NCI-H2029 treated with DMSO at 0.1 percent for 48 hours (cell line): ENCODE measurements around the gene GPC6.

Experiments used
- DNase-seq: peaks from one replicate; lab custom pipeline; 2025; lab: John Stamatoyannopoulos, UW

Gene GPC6

DNA sequence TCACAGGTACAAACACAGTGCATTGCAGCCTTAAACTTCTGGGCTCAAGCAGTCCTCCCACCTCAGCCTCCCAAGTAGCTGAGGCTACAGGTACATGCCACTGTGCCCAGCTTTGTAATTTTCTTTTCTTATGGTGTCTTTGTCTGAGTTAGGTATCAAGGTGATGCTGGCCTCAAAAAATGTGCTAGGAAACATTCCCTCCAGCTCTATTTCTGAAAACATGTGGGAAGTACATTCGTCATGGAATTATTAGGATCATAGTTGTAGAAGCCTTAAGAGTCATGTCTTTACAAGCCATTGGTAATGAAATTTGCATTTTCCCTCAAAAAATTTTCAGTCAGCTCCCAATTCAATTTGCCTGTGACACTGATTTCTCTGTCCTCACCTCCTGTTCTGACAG is 1021.3 kb downstream of the GPC6 start:
- no peak for DNase-seq

DNA sequence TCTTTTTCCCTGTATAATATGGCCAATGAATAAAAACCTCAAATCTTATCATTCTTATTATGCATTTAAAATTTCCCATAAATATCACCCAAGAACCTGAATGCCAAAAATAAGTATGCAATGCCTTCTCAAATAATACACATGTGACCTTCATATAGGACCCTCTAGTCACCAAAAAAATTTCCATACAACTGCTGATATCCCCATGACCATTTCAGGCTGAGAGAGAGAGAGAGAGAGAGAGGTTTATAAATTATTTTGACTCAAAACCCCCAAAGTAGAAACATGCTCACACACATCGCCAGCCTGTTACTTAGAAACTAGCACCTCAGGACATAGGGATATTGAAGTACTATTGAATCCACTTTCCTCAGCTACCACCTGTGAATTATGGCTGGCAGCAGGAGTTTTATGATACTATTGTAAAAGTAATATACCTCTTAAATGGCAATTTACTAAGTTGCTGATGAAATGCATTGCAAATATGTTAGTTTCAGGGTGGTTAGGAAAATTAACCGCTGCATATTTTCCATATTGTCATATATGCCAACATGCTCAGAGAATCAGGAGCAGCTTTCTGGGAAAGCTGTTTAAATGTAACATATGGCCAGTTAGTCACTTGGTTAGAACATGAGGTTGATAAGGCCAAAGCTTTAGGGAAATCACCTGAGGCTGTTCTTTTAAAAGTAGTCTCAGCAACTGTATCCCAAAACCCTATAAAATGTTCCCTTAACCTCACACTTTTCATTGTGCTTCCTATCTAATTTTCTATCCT is 1022.0 kb downstream of the GPC6 start:
- DNase-seq = no peak

DNA sequence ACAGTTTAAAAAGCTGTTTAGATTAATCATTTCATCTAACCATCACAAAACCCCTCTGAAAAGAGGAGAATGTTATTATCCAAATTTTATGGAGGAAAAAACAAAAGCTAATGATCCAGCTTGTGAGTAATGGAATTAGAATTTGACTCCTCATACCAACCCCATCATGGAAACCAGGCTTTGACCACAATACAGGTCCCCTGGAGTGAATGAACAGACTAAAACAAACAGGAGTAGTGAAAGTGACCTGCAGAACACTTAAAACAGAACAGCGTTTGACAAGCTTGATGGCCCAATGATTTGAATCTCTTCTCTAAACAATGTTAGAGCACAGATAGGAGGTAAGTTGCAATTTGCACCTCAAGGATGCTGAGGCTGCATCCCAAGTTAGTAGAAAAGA is 1022.9 kb downstream of the GPC6 start:
- no peak for DNase-seq

DNA sequence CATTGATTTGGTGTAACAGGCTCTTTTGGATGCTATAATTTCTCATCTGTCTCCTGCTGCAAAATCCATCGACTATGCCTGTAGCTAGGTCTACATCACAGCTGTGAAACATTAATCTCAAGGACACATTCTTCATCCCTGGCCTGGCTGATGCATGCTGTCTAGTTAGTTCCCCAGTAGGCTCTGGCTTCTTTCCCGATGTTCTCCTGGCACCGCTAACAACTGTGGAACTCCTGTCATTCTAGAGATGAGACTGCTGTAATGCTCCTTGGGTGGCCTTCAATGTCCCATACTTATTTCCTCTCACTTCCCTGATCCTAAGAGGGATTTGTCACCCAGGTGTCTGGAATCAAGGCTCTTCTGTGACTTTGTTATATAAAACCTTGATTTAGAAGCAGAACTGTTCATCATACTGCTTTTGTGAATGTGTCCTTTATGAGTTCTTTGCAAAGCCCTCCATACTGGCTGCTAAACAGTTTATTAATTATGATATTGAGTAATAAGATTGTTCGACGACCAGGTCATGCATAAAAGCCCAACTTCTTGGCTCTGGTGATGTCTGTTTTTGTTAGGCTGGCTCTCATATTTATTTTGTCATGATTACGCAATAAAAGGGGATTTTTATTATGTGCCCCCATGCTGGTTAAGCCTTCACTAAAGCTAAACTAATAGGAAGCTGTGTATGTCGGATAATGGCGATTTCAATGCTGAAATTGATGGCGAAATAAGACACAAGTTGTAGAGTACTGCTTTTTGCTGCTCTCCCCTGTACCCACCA is 1025.4 kb downstream of the GPC6 start:
- DNase-seq = no peak

DNA sequence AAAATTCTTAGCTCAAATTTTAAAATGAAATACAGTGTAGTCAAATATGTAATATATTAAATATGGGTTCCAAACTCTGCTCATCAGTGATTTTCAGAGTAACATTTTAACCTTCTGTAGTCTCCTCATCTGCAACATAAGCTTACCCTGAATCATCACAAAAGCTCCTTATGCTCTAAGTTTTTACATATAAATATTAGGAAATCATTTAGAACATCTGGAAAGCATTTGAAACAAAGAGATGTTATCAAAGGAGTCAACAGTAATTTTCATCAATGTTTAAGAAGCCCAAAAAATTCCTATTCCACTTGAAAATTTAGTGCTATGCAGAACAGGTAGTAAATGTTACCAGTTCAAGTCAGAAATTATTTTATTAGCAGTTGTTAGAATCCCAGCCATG is 1028.1 kb downstream of the GPC6 start:
- no peak for DNase-seq

DNA sequence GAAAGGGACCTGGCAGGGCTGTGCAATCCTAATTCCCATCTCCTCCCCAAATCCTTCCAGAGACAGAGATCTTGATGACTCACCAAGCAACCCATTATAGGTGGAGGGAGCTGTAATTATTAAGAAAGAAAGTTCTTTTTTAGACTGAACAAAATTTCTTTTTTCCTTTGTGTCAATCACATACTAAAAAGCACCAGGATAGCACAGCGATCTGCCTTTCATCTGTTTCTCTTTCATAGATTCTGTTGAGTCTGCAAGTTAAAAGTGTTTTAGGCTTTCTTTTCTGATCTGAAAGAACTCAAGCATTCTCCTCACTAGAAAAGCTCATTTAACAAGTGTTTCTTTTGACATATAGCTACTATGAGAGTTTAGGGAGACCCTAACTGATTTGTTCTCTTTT is 1030.1 kb downstream of the GPC6 start:
- no peak for DNase-seq

DNA sequence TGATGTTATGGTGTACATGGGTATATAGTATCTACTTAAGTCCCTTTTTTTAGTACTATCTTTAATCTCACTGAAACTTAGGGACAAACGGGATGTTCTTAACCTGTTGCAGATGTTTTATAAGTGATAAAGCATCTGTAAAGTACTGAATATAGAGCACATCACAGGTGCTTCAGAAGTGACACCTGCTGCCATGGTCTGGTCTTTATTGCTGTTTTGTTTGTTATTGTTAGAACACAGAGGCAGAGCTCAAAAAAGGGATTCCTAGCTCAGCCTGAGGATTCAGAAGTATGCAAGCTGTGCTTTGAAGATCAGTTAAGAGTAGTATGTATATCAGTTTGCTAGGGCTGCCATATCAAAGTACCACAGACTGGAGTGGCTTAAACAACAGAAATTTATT is 1033.4 kb downstream of the GPC6 start:
- no peak for DNase-seq

DNA sequence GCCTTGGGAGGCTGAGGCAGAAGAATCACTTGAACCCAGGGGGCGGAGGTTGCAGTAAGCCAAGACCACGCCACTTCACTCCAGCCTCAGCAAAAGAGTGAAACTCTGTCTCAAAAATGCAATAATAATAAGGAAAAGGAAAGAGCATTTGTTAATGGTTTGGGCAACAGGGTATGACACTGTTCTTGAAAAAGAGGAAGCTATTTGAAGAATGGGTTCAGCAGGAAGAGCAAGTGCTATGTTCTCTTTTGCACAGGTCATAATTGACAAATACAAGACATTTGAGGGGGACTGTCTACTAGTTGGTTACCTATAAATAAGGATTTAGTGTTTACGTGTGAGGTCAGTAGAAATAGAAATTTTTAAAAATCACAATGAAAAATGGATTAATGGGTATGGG is 1034.6 kb downstream of the GPC6 start:
- no peak for DNase-seq

DNA sequence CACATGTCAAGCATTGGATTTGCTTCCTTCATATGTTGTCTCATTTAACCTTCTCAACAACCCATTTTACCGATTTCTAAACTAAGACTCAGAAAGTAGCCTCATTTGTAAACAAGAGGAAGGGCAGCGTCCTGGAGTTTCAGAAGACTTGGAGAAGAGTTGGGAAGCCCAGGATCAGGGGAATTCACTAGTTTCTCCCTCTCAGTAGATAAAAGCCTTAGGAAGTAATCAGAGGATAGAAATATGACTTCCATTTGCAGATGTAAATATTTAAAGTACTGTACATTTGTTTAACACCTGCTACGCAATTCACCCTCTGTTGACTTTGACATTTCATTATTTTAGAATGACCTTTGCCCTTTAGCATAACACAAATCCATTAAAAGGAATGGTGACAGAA is 1036.4 kb downstream of the GPC6 start:
- no peak for DNase-seq

DNA sequence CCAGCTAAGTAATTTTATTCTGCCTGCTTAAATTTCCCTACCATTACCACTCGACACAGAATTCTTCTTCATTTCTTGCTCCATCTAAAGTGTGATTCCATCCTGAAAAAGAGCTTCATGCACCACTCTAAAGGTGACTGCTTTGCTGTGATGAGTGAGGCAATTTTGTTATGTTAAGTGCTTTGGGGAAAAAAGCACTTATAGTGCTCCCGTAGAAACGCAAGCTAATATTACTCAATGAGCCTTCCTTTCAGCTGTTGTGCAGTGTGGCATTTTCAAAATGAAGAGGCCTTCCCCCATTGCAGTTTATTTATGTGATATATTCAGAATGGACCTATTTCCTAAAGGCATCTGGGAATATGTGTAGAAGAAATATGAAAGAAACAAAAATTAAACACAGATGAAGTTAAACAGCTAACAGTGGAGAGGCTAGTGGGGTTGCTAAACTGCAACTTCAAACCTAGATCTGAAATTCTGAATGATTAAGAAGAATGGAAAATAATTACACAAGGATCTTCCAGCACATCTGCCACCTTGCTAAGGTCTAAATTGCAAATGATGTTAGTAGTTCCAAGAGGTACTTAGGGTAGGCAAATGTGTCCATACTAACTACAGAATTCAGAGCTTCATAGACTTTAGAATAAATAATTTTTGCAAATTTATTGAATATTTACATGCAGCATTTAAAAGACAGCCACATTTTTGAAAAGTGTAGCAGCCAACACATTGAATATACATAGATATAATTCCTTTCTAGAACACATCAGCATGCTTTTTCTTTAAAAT is 1041.2 kb downstream of the GPC6 start:
- no peak for DNase-seq

DNA sequence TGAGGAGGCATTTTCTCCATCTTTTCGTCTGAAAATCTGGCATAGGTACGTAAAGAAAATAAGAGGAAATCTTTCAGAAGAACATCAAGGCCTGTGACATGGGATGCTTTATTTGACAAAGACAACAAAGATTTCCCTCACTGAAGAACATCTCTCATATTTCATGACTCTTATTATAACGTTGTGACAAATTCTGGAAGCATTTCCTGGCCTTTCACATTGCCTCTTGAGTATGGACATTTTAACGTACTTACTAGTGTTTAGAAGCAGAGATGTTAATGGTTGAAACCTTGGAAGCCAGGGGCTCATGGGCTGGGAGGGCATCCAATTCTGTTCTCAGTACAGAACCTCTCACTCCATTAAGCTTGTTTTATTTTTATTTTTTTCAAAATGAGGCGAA is 1042.1 kb downstream of the GPC6 start:
- DNase-seq = no peak

DNA sequence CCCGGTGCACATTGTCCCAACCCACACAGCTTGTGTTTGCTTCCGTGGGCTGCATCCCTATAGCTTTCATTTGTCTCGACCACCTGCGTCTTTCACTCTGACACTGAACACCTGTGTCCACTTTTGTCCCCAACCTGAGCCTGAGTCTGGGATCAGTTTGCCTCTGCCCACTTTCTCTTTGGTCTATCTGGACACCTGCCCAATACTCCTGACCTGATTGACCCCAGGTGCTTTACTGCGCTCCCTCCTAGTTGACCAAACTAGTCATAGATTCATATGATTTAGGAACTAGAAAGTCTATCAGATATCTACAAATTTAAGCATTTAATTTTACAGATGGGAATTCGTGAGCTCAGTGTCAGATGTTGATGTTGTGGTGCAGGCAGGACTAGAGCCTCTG is 1043.0 kb downstream of the GPC6 start:
- DNase-seq = no peak

DNA sequence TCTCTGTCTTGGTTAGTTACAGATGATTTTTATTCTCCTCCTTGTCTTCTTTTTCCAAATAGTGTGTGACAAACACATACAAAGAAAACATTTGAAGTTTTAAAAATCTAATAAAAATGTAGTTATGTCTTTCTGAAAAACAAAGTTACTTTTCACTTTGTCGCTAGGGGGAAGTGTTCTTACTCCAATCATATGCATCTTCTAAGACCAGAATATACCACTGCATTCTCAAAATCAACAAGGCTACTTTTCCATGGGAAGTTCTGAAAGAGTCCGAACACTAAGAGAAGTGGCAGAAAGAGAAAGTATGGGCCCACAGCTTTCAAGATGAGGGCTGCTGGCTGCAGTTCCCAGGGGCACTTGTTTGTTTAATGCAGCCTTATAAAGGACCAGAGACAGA is 1043.9 kb downstream of the GPC6 start:
- no peak for DNase-seq

DNA sequence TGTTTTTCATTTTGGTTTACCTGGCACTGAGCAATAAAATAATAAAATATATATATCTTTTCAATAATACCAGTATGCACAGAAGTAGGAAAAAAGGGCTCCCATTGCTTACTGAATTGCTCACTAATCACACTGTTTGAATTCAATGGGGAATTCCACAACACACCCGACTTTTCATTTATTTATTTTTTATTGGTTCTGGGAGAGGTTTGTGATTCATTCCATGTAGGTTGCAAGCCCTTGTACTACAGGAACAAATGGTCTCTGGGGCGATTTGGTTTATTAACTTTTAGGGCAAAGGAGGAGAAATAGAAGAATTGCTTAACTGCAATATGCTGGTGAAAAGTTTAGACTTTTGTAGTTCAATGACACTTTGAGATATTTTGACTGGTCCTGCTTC is 1045.4 kb downstream of the GPC6 start:
- no peak for DNase-seq

DNA sequence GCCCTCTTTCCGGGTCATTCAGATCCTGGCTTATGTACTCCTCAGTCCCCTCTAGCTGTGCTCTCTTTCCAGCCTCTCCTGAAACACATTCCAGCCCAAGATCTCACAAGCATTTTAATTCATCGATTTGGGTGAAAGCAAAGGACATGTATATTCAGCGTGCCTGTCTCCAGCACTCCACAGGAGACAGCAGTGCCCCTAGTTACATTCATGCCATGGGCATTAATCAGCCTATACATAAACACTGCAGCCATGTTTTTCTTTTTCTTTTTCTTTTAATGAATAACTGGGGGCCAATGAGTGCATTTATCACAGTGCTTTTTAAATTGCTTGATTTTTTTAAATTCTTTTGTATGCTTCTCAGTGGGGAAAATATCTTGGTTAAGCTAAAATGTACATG is 1053.7 kb downstream of the GPC6 start:
- no peak for DNase-seq

DNA sequence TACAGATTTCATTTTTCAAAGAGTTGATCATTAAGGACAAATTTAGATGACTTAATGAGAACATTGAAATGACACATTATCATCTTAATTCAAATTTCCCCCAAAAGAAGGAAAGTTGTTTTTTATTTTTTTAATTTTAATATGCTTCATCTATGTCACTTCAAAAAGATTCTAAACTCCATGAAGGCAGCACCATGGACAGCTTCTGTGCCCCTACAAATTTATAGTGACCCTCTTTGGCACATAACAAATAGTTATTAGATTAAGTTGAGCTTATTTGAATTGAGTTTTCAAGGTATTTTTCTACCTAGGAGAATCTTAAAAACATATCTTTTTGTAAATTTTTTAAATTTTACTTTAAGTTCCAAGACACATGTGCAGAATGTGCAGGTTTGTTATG is 1054.2 kb downstream of the GPC6 start:
- no peak for DNase-seq

DNA sequence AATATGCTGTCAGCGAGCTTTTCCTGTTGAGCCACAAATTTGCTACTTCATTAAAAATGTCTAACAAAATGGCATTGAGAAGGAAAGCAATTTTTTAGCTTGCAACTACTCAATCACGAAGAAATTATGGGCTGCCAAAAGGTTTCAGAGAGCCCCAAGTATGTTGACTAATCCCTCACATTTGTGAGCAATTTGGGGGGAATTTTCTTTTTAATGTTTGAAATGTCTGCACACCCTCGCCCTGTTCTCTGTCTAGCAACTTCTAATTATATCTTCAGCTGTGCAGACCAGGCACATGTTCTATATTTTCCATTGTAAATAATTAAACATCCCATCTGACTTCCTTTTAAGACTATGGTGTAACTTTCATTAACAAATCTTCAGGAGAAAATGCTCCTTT is 1060.0 kb downstream of the GPC6 start:
- no peak for DNase-seq

DNA sequence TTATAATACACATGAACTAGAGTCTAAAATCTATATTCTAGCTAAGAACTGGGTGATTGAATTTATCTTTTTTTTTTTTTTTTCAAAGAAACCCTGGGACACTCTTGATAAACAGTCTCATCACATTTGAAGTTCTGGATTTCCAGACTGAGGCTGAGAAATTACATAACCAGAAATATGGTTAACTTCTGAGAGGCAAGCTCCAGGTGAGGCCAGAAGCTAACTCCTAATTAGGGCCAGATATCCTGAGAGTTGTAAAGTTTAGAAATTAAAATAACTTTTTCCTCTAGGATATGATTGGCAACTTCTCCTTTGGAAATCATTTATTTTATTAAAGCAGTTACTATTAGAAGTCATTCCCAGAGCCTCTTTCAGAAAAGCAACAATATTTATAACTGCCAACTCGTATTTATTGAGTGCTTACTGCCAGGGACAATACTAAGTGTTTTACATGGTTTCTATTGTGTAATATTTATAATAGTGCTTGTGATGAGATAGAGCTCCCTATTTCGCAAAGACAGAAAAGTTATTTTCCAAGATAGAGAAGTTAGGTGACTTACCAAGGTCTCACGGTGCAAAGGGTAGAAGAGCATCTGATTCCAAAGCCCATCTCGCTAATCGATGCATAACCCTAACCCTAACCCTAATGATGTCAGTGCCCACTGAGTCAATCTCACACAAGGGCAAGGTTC is 1065.2 kb downstream of the GPC6 start:
- no peak for DNase-seq

DNA sequence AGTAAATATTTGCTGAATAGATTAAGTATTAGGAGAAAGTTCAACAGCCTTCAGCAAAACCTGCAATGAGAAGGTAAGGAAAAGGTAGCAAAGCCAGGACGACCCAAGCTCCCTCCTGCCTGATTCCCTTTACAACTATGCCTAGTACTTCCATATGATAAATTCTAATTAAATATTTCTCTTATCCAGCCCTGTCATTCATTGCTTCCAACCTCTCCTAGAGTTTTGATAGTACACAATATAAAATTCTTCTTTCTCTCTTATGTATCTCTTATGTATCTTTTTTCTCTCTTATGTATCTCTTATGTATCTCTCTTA is 1065.7 kb downstream of the GPC6 start:
- DNase-seq = no peak

DNA sequence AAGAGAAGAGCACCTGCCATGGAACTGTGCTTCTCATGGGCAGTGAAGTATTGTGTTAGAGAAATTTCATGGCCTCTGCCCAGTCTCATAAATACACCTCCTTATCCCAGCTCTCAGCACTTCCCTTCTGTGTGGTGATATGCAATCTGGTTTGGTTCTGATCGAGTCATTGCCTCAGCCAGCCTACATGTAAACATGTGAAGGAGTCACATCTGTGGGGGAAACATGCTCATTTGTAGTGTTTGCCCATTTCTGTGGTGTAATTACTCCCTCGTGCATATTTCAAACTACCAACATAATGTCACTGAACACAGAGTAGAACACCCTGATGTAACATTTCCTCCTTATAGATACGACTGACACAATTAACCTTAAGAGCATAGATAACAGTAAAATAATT is 1069.9 kb downstream of the GPC6 start:
- DNase-seq = no peak

DNA sequence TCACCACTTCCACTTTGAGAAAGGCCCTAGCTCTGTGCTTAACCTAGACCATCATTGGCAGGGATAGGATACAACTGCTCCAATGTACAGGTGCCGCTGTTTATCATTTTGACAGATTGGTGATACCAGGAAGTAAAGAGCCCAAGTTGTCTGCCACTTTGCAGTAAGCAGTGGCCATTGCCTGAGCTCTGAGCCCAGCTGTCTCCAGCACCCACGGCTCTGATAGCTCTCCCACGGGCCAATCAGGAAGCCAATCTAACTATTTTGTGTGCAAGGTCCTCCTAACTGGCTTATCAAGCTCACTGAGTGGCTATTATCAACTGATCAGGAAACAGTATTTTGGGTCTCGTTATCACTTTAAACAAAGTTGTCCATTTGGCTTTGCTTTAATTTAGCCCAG is 1071.7 kb downstream of the GPC6 start:
- DNase-seq = no peak

DNA sequence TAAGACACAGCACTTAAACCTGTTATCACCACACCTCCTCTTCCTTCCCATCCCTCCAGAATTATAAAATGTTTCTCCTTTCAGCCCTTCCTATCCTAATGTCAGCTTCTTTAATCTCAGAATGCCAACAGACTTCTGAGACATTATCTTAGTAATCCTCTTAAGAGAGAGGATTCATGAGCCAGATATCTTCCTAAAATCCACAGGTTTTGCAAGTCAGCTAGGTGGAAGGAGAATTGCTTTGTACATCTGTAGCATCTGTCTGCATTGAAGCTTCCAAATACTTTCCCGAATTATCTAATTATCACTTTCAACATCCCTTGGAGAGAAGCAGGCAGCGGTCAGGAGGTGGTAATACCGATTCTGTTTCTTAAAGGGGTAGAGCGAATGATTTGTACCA is 1073.8 kb downstream of the GPC6 start:
- no peak for DNase-seq

DNA sequence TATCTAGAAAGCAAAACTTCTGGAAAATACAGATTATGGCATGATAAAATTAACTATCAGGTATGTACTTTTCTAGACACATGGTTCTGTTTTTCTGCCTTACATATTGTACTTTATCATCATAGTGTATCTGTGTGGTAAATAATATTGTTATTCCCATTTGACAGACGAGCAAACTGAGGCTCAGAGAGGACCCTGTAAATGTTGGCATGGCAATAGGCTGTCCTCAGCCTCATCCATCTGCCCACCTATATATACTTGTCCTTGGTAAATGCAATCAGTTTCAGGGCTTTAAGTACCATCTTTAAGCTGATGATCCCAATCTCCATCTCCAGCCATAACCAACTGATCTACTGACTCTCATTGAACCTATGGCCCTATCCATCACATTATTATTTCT is 1074.9 kb downstream of the GPC6 start:
- DNase-seq = no peak
